Measurements from ENCODE around the gene PLEKHG2.

GRCh38 chr19:39428283-39429112, 16.0 kb downstream of the PLEKHG2 start:
- TF ChIP-seq POLR2AphosphoS5 (IDR thresholded peaks at IDR 0.05) (no peak), CTCF (IDR thresholded peaks at IDR 0.05) (no peak), POLR2A (IDR thresholded peaks at IDR 0.05) (no peak), EP300 (IDR thresholded peaks at IDR 0.05) (no peak)
